ENCODE measurements around the gene PPY.

DNA sequence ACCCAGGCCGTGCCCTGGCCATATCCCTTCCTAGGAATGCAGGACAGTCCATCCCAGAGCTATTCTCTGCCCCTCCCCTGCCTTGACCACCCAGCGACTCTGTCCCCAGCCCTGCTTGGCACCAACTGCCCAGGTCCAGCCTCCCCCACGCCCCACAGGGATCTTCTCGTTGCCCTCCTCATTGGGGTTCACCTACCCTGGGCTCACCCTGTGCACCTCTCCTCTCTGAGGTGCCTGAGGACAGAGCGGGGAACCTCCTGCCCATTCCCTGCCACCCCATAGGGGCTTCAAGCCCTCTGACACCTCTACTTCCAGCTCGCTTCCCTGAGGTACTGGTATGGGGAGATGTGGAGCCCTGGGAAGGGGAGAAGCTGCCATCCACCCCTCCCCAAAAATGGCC, 28.7 kb downstream of the PPY start:
- TF ChIP-seq, protein P1, sequence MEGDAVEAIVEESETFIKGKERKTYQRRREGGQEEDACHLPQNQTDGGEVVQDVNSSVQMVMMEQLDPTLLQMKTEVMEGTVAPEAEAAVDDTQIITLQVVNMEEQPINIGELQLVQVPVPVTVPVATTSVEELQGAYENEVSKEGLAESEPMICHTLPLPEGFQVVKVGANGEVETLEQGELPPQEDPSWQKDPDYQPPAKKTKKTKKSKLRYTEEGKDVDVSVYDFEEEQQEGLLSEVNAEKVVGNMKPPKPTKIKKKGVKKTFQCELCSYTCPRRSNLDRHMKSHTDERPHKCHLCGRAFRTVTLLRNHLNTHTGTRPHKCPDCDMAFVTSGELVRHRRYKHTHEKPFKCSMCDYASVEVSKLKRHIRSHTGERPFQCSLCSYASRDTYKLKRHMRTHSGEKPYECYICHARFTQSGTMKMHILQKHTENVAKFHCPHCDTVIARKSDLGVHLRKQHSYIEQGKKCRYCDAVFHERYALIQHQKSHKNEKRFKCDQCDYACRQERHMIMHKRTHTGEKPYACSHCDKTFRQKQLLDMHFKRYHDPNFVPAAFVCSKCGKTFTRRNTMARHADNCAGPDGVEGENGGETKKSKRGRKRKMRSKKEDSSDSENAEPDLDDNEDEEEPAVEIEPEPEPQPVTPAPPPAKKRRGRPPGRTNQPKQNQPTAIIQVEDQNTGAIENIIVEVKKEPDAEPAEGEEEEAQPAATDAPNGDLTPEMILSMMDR (IDR thresholded peaks at IDR 0.05; ENCODE audit: borderline replicate concordance, extremely low read depth, low read length, poor library complexity, severe bottlenecking): no peak
- no peak for TF ChIP-seq EZH2 (IDR thresholded peaks at IDR 0.05; ENCODE audit: borderline replicate concordance, low read depth, low read length, severe bottlenecking)
